Transverse colon (tissue), 3 donors: Measurements from ENCODE around the gene SDCCAG8.

Experiments used
- CTCF ChIP-seq, 5 experiments: fragments of 200-600 bp in 3 of 5; fragments of 450-650 bp in 2 of 5; sonication (generic) in 3 of 5; IDR thresholded peaks; 1 replicate in 2 of 5; 2 replicates in 3 of 5; pipeline ENCODE4 v1.5.1; 2016 to 2017; ENCODE audit warnings: antibody characterized with exemption in 5 of 5, inconsistent platforms in 3 of 5, mild to moderate bottlenecking in 2 of 5, moderate library complexity in 1 of 5
- POLR2A ChIP-seq: fragments of 450-650 bp; IDR thresholded peaks from one replicate; pipeline ENCODE4 v1.6.1; 2016; ENCODE audit warnings: antibody characterized with exemption, mild to moderate bottlenecking, moderate library complexity

- TF ChIP-seq CTCF (IDR thresholded peaks at IDR 0.05) (no peak), POLR2A (no peak)
Observed at GRCh38 chr1:243420016-243420945, 164.4 kb downstream of the SDCCAG8 start.
